Fibroblast of lung (primary cell): ENCODE measurements around the gene MAP6. TPM values are rescaled to one million over a fixed set of nuclear protein-coding genes. Genes with fewer than 3 reads are reported as not detected.
A peak's percentile ranks its signal among the peaks of the same experiment; 100 is the strongest.

Experiments used
- DNase-seq, 2 donors: peaks; one replicate each; pipeline versions ENCODE4 v3.0.0 to v3.0.0-alpha.2; 2010; ENCODE audit warnings: low read depth in 2 of 2
- H2AFZ ChIP-seq: 2 replicates; pipeline ENCODE4 v1.5.1; 2012; ENCODE audit warnings: low read length, control low read depth, inconsistent platforms
- H3K27ac ChIP-seq: 2 replicates; pipeline ENCODE4 v1.5.1; 2011; ENCODE audit warnings: low read length, control low read depth; ENCODE audit not compliant: insufficient read depth
- H3K27me3 ChIP-seq: 2 replicates; pipeline ENCODE4 v1.5.1; 2011; ENCODE audit warnings: mild to moderate bottlenecking, low read length; ENCODE audit not compliant: control insufficient read depth, insufficient read depth
- H3K36me3 ChIP-seq: 2 replicates; pipeline ENCODE4 v1.5.1; 2011; ENCODE audit warnings: low read length; ENCODE audit not compliant: control insufficient read depth, insufficient read depth
- H3K4me1 ChIP-seq: 2 replicates; pipeline ENCODE4 v1.5.1; 2011; ENCODE audit warnings: low read length; ENCODE audit not compliant: control insufficient read depth, insufficient read depth; ENCODE audit errors: extremely low read depth
- H3K4me2 ChIP-seq: 2 replicates; pipeline ENCODE4 v1.5.1; 2011; ENCODE audit warnings: low read length, control low read depth; ENCODE audit not compliant: insufficient read depth; ENCODE audit errors: extremely low read depth
- H3K4me3 ChIP-seq, 4 experiments: fragments of 200-600 bp in 1 of 4; sonication (generic) in 1 of 4; replicated peaks in 1 of 4; 2 replicates each; pipeline ENCODE4 v1.5.1; 2011 to 2016; ENCODE audit warnings: low read length in 4 of 4, low read depth in 3 of 4, mild to moderate bottlenecking in 3 of 4, control low read depth in 2 of 4, inconsistent platforms in 1 of 4, mixed read lengths in 1 of 4; ENCODE audit not compliant: insufficient read depth in 1 of 4; ENCODE audit errors: control extremely low read depth in 1 of 4
- H3K79me2 ChIP-seq: 2 replicates; pipeline ENCODE4 v1.5.1; 2012; ENCODE audit warnings: mild to moderate bottlenecking, low read length, inconsistent platforms; ENCODE audit not compliant: control insufficient read depth, insufficient read depth
- H3K9ac ChIP-seq: 2 replicates; pipeline ENCODE4 v1.5.1; 2011; ENCODE audit warnings: mild to moderate bottlenecking, low read length, control low read depth; ENCODE audit not compliant: insufficient read depth
- H3K9me3 ChIP-seq: 2 replicates; pipeline ENCODE4 v1.5.1; 2012; ENCODE audit warnings: low read depth, low read length; ENCODE audit not compliant: control insufficient read depth, insufficient read depth
- H4K20me1 ChIP-seq: 2 replicates; pipeline ENCODE4 v1.5.1; 2011; ENCODE audit warnings: low read length; ENCODE audit not compliant: control insufficient read depth, insufficient read depth; ENCODE audit errors: extremely low read depth
- CTCF ChIP-seq, 2 donors: IDR thresholded peaks in 1 of 2; conservative IDR thresholded peaks in 1 of 2; 1 replicate in 1 of 2; 2 replicates in 1 of 2; pipeline ENCODE4 v1.5.1; 2011 to 2012; ENCODE audit warnings: low read length in 2 of 2, control low read depth in 1 of 2, inconsistent platforms in 1 of 2, low read depth in 1 of 2, mild to moderate bottlenecking in 1 of 2
- EZH2 ChIP-seq: IDR thresholded peaks from 2 replicates; pipeline ENCODE4 v1.5.1; 2012; ENCODE audit warnings: low read length, control low read depth, mild to moderate bottlenecking; ENCODE audit errors: missing control alignments
- polyA plus RNA-seq, 2 donors: library from polyadenylated mRNA; depleted of rRNA in 1 of 2; stranded (reverse) in 1 of 2; unstranded in 1 of 2; fragments of >200 nt; gene quantifications; 2 replicates each; pipeline ENCODE4 v1.2.1, GENCODE V29; 2011 to 2012; ENCODE audit warnings: missing spikeins in 1 of 2
- total RNA-seq: library from RNA; depleted of rRNA; stranded (reverse); fragments of >200 nt; gene quantifications from 2 replicates; pipeline ENCODE4 v1.2.1, GENCODE V29; 2014

The MAP6 gene
- total and polyA plus RNA-seq, 2 donors (not counting 1 experiment from before 2014, with no cell fraction given) = 0.17 to 1.0 TPM

- H3K9ac ChIP-seq = no peak overlapping the region
- peaks cover 70% of the 10 kb centered on the region for H3K36me3 ChIP-seq
- peaks cover 9% of the 10 kb centered on the region for H4K20me1 ChIP-seq
Measured at GRCh38 chr11:75568616-75569219, 100.1 kb downstream of the MAP6 start.

GRCh38 chr11:75567971-75568370 is 100.9 kb downstream of the MAP6 start:
- DNase-seq = no peak
- no peaks in the 10 kb centered on the region for H3K9me3 ChIP-seq
- H3K27me3 ChIP-seq = no peaks in the 10 kb centered on the region
- H3K79me2 ChIP-seq = peaks cover 80% of the 10 kb centered on the region
- no peak for TF ChIP-seq EZH2
- TF ChIP-seq CTCF (conservative IDR thresholded peaks at IDR 0.05 in 1 of 2, IDR thresholded peaks at IDR 0.05 in 1 of 2; ENCODE audit: low read depth in 1 of 2, low read length in 2 of 2) = no peak
- H3K4me1 ChIP-seq = peaks cover 24% of the 10 kb centered on the region
- H3K4me3 ChIP-seq = peak overlapping the region in 1 of 4 experiments; percentile 27
- peak overlapping the region; percentile 77 for H3K4me2 ChIP-seq
- H3K9ac ChIP-seq = no peak overlapping the region
- H4K20me1 ChIP-seq = peaks cover 9% of the 10 kb centered on the region
- H2AFZ ChIP-seq = no peak overlapping the region
- H3K36me3 ChIP-seq = peaks cover 69% of the 10 kb centered on the region
- H3K27ac ChIP-seq = peak overlapping the region; percentile 14

More at GRCh38 chr11:75568616-75569219, 100.1 kb downstream of the MAP6 start:
- H3K9me3 ChIP-seq = no peaks in the 10 kb centered on the region
- H3K27ac ChIP-seq = no peak overlapping the region
- H3K4me3 ChIP-seq = peak overlapping the region in 1 of 4 experiments; percentile 10
- H2AFZ ChIP-seq = no peak overlapping the region
- no peaks in the 10 kb centered on the region for H3K27me3 ChIP-seq
- no peak overlapping the region for H3K4me2 ChIP-seq
- H3K79me2 ChIP-seq = peaks cover 73% of the 10 kb centered on the region
- TF ChIP-seq CTCF (conservative IDR thresholded peaks at IDR 0.05 in 1 of 2, IDR thresholded peaks at IDR 0.05 in 1 of 2; ENCODE audit: low read depth in 1 of 2, low read length in 2 of 2) (no peak), EZH2 (no peak)
- H3K4me1 ChIP-seq = peaks cover 24% of the 10 kb centered on the region
- DNase-seq = no peak

GRCh38 chr11:75566763-75567279 is 102.0 kb downstream of the MAP6 start:
- Histone ChIP-seq H3K36me3 (peaks cover 57% of the 10 kb centered on the region), H3K4me3 (peak overlapping the region in 1 of 4 experiments; percentile 20), H3K9me3 (no peaks in the 10 kb centered on the region), H3K4me2 (peak overlapping the region; percentile 94), H3K27ac (no peak overlapping the region), H3K79me2 (peaks cover 90% of the 10 kb centered on the region), H4K20me1 (peaks cover 9% of the 10 kb centered on the region), H2AFZ (no peak overlapping the region), H3K4me1 (peaks cover 24% of the 10 kb centered on the region), H3K9ac (no peak overlapping the region), H3K27me3 (no peaks in the 10 kb centered on the region)
- no peak for DNase-seq
- TF ChIP-seq CTCF (conservative IDR thresholded peaks at IDR 0.05 in 1 of 2, IDR thresholded peaks at IDR 0.05 in 1 of 2; ENCODE audit: low read depth in 1 of 2, low read length in 2 of 2) (no peak), EZH2 (no peak)
